Measurements from ENCODE around the gene PANK4.
"Not testable (repeated sequence)": the region's sequence is repeated elsewhere in the genome, so short reads cannot be mapped to it uniquely, and the experiment has no call there.

The PANK4 gene

DNA sequence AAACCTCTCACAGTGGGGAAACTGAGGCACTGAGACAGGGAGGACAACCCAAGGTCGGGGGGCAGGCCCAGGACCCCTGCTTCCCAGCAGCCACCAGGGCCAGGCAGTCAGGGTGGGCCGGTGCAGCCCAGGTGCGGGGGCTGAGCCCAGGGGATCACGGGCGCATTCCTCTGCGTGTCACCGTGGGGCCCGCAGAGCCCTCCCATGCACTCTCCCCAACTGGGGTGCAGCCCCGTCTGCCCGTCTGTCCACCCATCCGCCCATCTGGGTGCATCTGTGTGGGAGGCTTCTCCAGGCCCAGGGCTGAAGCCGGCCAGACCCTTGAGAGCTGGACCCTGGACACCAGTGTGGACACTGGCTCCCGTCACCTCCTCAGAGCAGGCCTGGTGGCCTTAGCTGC lies 53.2 kb downstream of the PANK4 start:
- no peak for DNase-seq

DNA sequence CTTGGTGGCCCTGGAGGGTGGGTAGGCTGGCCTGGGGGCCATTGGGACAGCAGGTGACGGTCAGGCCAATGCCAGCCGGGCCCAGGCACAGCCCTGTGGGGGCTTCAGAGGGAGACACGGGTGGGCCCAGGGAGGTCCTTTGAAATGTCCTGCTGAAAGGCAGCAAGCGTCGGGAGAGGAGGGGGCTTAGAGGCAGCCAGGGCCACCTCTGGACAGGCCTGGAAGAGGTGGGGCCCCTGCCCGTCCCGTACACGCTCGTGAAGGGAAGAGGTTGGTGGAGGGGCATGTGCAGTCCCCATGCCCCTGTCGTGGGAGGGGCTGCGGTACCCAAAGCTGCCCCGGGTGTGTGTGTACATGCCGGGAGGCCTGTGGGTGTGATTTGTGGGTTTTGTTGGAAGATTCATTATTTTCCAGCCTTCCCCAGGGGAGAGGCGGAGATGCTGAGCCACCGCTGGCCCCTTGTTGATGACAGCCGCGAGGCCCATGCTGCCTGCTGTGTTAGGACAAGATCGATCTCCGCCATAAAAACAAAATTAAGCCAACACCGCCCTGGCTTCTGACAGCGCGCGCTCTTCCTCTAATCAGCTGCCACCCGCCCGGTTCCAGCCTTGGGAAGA lies 53.7 kb downstream of the PANK4 start:
- no peak for DNase-seq

DNA sequence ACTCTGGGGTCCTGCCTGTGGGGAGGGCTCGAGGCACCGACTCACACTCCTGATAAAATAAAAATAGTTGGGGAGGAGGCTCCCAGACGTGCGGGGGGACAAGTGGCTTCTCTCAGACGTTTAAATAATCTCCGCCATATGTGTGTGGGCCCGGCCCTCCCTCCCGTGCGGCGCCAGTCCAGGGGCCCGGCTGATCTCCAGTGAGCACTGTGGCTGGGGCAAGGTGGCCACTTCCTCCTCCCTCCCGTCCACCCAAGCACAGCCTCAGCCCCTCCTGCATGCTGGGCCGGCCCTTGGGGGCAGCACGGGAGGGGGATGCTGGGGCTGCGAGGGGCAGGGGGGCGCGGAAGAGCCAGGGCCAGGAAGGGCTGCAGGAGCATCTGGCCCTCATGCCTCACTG lies 54.3 kb downstream of the PANK4 start:
- no peak for DNase-seq

DNA sequence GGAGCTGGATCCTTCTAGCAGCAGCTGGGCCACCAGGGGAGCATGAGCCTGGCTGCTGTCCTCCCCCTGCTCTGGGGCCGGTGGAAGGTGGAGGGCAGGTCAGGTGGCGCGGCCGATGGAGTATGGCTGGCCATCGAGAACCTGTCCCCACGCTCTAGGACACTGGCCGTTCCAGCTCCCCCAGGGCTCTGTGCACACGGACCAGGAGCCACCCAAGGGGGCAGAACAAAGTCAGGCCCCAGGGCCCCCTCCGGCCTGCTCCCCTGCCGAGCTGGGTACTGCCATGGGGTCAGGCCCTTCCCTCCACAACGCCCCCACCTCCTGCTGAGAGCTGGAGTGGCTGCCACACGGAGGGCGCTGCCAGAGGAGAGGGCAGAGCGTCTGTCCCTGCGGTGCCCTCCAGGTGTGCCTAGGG lies 54.8 kb downstream of the PANK4 start:
- DNase-seq: no peak

DNA sequence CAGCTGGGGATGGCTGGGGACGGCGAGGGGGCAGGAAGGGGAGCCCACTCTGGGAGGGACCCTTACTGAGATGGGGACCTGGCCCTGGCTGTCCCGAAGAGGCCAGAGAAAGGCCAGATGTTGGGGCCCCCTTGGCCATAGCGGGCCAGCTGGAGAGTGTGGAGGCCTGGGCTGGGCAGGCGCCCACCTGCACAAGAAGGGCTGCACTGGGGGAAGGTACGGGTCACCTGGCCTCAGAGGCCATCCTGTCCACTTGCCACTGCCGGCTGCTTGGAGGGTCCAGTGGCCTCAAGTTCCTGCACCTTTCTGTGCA lies 55.3 kb downstream of the PANK4 start:
- no peak for DNase-seq

DNA sequence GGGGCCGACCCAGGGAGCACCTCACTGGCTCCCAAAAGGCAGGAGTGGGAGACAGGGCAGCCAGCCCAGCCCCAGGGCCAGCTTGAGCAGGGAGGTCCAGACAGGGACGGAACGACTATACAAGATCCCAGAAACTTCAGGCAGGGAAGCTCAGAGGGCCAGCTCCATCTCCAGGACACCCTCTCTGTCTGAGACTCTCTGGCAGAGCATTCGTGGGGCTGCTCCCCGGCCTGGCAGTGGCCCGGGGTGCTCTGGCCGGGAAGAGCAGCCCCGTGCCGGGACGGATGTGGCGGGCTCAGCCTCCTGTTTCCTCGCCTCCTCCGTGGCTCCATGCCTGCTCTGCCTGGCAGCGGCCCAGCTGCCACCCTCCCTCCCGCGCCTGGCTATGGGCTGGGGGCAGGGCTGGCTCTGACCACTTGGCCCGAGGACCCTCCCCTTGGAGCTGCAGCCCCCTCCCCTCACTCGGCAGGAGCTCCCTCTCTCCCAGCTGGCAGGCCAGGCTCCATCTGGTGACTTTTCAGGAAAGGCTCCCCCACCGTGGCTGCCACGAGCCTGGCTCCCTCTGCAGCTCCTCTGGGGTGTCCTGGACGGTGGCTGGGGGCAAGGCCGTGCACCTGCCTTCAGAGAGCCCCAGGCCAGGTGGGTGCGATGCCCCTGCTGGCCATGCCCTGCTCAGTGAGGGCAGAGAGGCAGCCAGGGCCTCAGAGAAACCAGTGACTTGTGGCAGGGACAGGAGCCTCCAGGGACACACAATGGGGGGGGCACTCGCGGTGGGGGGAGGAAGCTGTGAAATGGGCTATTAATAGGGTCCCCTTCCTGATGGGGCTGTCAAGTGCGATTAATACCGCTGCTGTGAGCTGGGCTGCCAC lies 55.9 kb downstream of the PANK4 start:
- DNase-seq: no peak

DNA sequence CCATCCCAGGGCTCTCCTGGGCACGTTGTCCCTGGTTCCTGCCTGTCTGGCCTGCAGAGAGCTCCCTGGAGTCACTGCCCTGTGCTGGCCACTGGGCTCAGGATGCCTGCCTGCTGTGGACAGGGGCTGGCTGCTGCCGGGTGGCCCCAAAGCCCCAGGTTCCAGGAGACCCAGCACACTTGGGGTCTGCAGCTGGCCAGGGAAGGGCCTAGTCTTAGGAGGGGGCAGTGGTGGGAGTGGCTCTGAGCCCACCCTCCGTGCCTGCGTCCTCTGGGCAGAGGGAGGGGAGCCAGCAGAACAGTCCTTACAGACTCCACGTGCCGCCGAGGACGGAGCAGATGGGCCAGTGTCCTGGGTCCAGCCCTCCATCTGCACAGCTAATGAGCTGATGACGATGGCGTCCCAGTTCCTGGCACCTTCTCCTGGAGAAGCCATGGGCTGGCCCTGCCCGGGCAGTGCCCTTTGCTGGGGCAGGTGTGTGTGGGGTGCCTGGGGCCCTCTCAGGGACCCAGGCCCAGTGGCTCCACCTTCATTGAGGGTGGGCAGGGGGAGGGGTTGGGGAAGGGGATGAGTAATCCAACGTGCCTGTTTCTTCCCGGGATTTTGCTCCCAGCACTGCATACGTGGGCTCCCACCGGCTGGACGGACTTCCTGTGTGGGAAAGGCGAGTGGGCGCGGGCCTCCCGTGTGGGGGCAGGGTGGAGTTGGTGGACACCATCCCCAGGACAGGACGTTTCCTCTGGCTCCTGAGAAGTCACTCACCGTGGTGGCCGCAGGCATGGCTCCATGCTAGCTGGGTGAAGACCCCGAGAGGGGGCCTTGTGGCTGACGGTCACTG lies 57.1 kb downstream of the PANK4 start:
- DNase-seq: no peak

DNA sequence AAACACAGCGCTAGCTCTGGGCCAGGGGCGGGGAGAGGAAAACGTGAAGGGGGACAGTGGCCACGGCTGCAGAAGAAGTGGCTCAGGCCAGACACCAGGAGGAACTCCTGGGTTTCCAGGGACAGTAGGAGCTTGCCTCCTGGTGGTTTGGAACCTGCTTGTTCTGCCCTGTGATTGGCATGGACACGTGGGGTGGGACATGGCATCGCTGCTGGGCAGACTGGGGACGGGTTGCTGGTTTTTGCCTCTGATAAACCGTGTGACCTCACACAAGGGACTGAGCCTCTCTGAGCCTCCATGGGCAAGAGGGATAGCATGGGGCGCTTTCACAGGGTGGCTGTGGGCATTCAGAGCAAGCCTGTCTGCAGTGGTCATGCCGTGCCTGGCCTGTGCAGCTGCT lies 57.9 kb downstream of the PANK4 start:
- no peak for DNase-seq

DNA sequence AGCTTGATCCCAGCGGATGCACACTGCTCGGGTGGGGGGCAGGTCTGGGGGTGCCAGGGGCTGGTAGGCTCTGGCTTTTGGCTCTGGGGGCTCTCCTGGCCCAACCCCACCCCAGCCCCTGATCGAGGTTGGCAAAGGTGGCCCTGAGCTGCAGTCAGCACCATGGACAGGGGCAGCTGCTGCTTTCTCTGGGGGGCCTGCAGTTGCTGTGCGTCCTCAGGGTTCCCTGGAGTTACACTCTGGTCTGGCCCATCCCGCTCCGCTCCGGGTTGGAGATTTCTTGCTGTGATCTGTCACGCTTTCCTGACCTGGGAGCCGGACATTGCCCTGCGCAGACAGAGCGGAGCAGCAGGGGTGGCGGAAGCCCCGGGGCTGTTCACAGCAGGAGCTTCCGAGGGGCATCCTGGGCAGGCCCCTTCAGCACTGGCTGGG lies 58.3 kb downstream of the PANK4 start:
- no peak for DNase-seq

DNA sequence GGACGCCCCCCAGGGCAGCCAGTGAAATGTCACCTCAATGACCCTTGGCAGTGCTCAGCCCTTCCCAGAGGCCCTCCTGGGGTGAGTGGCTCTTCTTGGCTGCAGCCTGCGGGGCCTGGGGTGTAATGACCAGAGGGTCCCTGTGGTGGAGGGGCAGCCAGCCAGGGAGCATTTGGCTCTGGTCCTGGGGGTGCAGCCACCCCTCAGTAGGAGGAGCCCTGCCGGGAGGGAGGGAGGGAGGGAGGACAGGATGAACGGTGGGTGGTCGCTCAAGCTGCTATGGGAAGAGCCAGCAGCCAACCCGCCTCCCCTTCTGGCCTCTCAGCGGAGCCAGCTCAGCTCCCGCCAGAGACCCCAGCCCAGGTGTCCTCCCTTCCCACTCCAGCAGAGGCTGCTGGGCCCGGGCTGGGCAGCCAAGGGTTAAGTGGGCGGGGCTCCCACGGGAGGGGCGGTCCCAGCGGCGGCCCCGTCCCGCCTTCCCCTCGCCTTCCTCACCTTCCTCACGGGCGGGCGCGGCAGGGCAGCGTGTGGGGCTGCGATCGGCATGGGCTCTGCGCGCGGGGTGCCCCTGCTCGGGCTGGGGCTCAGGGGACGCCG lies 59.3 kb downstream of the PANK4 start:
- no peak for DNase-seq

DNA sequence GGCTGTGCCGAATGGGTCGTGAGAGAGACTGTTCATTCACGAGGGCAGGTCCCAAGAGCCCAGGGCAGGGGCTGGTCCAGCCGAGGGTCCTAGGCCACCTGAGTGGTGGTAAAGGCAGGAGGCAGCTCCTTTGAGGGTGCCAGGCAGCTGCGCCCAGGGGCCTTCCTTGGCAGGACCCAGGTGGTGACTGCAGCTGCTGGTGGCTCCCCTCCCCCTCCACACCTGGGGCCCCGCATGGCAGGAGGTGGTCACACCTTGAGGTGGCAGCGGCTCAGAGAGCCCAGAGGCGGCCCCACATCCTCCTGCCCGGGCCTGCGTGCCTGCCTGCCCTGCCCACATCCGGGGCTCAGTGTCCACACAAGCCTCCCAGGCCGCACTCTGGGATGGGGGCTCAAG lies 60.1 kb downstream of the PANK4 start:
- no peak for DNase-seq

DNA sequence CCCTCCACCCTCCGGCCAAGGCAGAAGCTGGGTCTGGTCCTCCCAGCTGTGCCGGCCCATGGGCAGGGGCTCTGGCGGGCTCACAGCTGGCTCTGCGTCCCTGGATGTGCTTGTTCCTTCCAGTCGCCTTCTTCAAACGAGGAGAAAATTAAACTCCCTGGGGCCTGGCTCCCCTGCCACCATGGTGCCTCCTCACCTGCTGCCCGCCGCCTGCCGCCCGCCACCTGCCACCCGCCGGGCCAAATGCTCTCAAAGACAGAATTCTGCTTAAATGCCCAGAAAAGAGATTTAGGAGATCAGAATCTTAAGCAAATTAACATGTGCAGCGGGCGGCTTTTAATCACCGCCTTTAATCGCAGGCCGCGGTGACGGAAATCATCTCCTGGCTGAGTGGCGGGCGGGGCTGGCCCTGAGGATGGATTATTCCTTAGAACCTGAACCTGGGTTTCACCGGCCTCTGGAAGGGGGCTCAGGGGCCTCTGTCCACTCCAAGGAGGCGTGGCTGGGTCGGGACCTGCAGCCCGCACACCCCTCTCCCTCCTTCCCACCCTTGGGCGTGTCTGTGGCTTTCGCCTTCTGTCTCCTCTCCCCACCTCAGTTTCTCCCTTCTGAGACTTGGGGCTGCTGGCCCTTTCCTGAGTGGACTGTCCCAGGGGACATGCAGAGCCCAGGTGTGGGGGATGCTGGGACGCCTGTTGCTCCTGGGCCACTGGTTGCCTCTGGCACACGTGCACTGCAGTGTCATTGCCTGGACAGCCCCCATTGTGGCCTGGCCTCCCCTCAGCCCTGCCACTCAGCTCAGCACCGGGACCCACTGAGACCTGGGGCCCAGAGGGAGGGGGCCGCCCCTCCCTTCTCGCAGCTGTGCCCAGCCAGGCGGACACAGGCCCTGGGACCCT lies 60.8 kb downstream of the PANK4 start:
- no peak for DNase-seq

DNA sequence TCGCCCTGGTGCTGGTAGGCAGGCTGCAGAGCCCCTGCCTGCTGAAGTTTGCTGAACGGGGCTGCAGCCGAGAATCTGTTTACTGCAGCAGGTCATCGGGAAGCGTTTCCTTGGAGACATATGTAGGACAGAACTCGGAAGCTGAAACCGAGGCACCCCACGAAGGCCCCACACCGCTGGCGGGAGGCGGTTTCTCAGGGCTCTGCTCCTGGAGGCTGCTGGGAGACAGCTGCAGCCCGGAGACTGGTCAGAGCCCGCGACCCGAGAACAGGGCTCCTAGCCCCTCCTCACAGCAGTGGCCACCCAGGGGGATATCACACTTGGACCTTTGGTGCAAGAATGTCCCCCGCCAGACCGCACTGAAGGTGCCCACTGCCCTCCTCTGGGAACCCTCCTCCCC lies 63.0 kb downstream of the PANK4 start:
- no peak for DNase-seq

DNA sequence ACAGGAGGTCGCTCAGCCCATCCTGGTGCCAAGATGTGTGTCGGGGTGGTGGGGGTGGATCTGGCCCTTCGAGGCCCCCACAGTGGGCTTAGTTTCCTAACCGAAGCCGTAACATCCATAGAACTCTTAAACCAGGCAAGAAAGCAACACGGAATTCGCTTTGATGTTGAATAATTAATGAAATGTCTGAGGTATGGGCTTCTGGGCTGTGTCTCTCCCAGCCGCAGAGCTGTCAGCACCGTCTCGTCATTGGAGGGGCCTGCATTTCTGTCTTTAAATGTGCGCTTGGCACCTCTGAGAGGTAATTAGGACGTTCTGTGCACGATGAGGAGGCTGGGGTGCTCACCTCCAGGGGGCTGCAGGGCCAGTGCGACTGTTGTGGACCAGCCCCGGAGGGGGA lies 63.6 kb downstream of the PANK4 start:
- DNase-seq: no peak

DNA sequence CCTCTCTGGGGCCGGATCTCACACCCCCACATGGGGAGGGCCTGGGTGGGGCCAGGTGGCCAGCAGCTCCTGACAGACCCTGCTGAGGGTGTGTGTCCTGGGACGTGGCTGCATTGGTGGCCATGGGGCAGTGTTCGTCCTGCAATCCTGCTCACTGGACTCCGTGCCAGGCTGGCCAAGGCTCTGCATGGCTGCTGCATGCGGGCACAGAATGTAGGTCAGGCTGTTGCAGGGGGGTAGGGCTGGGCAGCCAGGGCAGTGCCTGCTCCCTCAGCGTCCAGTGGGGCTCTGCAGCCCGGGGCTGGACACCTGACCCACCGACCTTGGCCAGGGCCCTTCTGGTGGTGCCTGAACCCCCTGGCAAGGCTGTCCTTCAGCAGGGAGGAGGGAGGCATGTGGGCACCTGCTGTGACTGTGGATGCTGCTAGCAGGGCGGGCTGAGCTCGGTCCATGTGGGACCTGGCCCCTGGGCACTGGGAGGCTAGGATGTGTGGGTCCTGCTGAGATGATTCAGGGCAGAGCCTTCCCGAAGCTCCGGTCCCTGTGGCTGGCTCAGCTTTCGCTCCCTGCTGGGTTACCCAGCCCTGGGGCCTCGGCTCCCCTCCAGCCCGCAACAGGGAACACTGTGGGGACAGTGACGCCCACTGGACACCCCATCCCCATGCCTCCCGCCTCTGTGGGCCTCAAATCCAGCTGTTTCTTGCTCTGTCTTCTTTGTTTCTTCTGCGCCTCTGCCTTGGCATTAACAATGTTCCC lies 65.2 kb downstream of the PANK4 start:
- no peak for DNase-seq

DNA sequence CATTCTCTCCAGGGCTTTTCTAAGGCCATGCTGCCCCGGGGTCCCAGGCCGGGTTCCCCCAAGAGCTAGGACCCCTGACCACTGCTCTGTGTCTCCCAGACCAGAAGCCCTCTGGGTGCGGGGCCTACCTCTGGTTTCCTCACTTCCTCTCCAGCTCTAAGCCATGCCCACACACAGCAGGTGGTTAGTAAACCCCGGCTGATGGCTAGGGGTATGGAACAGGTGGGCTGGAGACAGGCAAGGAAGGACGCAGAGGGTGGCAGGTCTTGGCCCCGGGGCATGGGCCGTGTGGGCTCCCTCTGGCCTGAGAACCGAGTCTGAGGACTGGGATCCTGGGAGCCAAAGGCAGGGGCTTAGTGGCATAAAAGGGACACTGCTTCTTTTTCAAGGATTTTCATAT lies 66.2 kb downstream of the PANK4 start:
- DNase-seq: no peak

DNA sequence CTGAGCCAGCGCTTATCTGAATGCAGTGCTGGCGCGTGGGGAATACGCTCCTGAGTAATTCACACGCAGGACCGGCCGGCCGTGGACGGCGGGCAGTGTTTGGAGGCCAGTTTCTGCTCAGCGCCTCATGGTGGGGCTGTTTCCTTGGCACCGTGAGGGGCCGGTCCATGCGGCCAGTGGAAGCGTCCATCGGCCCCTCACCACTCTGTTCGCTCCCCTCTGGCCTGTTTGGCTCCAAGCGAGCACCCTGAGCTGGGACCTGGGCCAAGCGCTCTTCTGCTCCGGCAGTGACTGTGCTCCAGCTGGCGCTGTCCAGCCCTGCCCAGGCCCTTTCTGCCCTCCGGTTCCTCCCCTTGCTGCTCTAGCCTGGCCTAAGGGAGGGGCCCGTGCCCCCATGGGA lies 66.6 kb downstream of the PANK4 start:
- no peak for DNase-seq

DNA sequence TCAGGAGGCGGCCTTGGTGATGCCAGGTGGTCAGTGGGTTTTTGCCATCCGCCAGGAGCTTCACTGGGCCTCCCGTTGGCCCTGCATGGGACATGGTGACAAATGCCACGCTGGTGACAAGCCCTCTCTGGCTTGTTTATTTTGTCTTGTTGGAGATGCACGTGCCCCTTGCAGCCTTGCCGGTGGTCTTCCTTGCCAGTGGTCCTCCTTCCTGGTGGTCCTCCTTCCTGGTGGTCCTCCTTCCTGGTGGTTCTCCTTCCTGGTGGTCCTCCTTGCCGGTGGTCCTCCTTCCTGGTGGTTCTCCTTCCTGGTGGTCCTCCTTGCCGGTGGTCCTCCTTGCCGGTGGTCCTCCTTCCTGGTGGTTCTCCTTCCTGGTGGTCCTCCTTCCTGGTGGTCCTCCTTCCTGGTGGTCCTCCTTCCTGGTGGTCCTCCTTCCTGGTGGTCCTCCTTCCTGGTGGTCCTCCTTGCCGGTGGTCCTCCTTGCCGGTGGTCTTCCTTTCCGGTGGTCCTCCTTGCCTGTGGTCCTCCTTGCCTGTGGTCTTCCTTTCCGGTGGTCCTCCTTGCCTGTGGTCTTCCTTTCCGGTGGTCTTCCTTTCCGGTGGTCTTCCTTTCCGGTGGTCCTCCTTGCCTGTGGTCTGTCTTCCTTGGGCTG lies 67.2 kb downstream of the PANK4 start:
- DNase-seq: not testable (repeated sequence)

DNA sequence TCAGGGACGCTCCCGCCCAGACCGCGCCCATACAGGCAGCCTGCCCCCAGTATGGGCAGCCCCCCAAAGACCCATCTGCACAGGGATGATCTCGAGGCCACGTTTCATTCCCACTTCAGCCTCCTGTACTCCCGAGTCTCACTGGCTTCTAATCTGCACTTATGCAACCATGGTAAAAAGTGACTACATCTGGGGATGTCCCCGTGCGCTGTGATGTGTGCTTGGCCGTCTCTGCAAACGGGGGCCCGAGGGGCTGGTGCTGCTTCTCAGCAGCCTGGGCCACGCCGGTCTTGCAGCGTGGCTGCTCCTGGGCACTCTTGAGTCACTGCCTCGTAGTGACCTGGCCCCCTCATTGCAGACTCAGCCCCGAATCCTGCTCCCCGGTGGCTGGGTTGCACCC lies 67.7 kb downstream of the PANK4 start:
- no peak for DNase-seq
